Measurements from ENCODE around the gene PCDH1. TPM values are rescaled to one million over a fixed set of nuclear protein-coding genes. Genes with fewer than 3 reads are reported as not detected.

PCDH1 gene
- total RNA-seq, 1 experiment from 2014 or later = 9.9 TPM

DNA sequence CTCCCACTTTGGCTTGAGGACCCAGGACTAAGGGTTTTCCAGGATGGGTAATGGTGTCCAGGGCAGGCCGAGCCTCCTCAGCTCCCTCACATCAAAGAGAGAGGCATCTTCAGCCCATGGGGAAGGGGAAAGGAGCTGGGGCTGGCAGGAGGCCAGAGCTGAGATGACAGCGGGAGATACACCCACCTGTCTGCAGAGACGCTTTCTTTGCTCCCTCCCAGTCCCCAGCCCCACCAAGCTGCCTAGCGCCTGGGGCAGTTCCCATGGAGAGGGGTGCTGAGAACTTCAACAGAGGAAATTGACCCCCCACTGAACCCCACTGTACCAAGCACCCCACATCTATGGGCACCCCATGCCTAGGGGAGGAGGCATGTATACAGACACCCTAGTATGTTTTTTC is 10.6 kb downstream of the PCDH1 start:
- H3K9me3 Mint-ChIP-seq (ENCODE audit: unreplicated experiment) = no peaks in the 10 kb centered on the region
- H3K27ac Mint-ChIP-seq (ENCODE audit: low read depth, unreplicated experiment) = no peak overlapping the region
- DNase-seq (ENCODE audit: unreplicated experiment) = no peak
- ChIA-PET POLR2A (interaction anchor here (2.1 kb wide), 1 partner anchor 18 kb away, joined by 7 read pairs; no protein-coding TSS in a partner anchor), CTCF (interaction anchor here (0.5 to 1.1 kb wide), 3 partner anchors 11 to 176 kb away, joined by 3 to 5 read pairs (median 3); no protein-coding TSS in a partner anchor)
- H3K36me3 Mint-ChIP-seq (ENCODE audit: insufficient read depth, unreplicated experiment) = no peaks in the 10 kb centered on the region
- BruUV-seq (replicated peaks) = no TSS peak
- no peak overlapping the region for H3K4me3 Mint-ChIP-seq (ENCODE audit: unreplicated experiment)
- H3K27me3 Mint-ChIP-seq (ENCODE audit: insufficient read depth, unreplicated experiment) = no peaks in the 10 kb centered on the region
- no peak for TF ChIP-seq CTCF (IDR thresholded peaks at IDR 0.05; ENCODE audit: unreplicated experiment)
- H3K4me1 Mint-ChIP-seq (ENCODE audit: insufficient read depth, unreplicated experiment) = peaks cover 8% of the 10 kb centered on the region
- intact Hi-C loops (cut with micrococcal nuclease) = no loop called here

DNA sequence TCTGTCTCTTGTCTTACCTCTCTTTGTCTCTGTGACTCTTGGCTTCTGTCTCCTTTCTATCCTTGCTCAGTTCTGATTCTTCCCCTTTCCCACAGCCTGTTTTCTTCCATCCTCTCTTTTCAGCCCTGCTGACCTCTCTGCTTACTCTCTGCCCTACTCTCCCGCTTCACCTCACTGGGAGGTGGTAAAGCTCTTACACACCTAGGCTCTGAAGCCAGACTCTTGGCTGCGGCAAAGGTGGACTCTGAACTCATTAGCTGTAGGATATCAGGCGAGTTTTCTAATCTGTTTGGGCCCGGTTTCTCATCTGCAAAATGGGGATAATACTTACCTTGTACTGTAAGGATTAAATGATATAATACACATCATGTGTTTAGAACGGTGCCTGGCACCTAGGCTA is 11.1 kb downstream of the PCDH1 start:
- H3K27me3 Mint-ChIP-seq (ENCODE audit: insufficient read depth, unreplicated experiment) = no peaks in the 10 kb centered on the region
- no peak for TF ChIP-seq CTCF (IDR thresholded peaks at IDR 0.05; ENCODE audit: unreplicated experiment)
- H3K27ac Mint-ChIP-seq (ENCODE audit: low read depth, unreplicated experiment) = no peak overlapping the region
- peaks cover 8% of the 10 kb centered on the region for H3K4me1 Mint-ChIP-seq (ENCODE audit: insufficient read depth, unreplicated experiment)
- BruUV-seq (replicated peaks) = no TSS peak
- H3K9me3 Mint-ChIP-seq (ENCODE audit: unreplicated experiment) = no peaks in the 10 kb centered on the region
- H3K36me3 Mint-ChIP-seq (ENCODE audit: insufficient read depth, unreplicated experiment) = no peaks in the 10 kb centered on the region
- H3K4me3 Mint-ChIP-seq (ENCODE audit: unreplicated experiment) = no peak overlapping the region
- ChIA-PET CTCF (interaction anchor here (0.5 to 1.2 kb wide), 3 partner anchors 11 to 175 kb away, joined by 3 to 5 read pairs (median 3); partner anchors contain the start of gene PCDH1), POLR2A (interaction anchor here (2.1 kb wide), 1 partner anchor 17 kb away, joined by 7 read pairs; no protein-coding TSS in a partner anchor)
- intact Hi-C loops (cut with micrococcal nuclease) = no loop called here
- DNase-seq (ENCODE audit: unreplicated experiment) = no peak

GRCh38 chr5:141866096-141866495 is 12.1 kb downstream of the PCDH1 start:
- H3K27ac Mint-ChIP-seq (ENCODE audit: low read depth, unreplicated experiment) = no peak overlapping the region
- TF ChIP-seq CTCF (IDR thresholded peaks at IDR 0.05; ENCODE audit: unreplicated experiment) = no peak
- intact Hi-C loops (cut with micrococcal nuclease) = no loop called here
- H3K9me3 Mint-ChIP-seq (ENCODE audit: unreplicated experiment) = no peaks in the 10 kb centered on the region
- H3K27me3 Mint-ChIP-seq (ENCODE audit: insufficient read depth, unreplicated experiment) = no peaks in the 10 kb centered on the region
- BruUV-seq (replicated peaks) = no TSS peak
- no peak overlapping the region for H3K4me3 Mint-ChIP-seq (ENCODE audit: unreplicated experiment)
- ChIA-PET POLR2A (interaction anchor here (0.6 kb wide), 1 partner anchor 191 kb away, joined by 3 read pairs; no protein-coding TSS in a partner anchor), CTCF (interaction anchor here (1.2 kb wide), 1 partner anchor 12 kb away, joined by 5 read pairs; the partner anchor contains the start of gene PCDH1)
- DNase-seq (ENCODE audit: unreplicated experiment) = no peak
- no peaks in the 10 kb centered on the region for H3K36me3 Mint-ChIP-seq (ENCODE audit: insufficient read depth, unreplicated experiment)
- H3K4me1 Mint-ChIP-seq (ENCODE audit: insufficient read depth, unreplicated experiment) = peaks cover 8% of the 10 kb centered on the region

- Mint-ChIP-seq H3K36me3 (ENCODE audit: insufficient read depth, unreplicated experiment) (no peaks in the 10 kb centered on the region), H3K4me3 (ENCODE audit: unreplicated experiment) (no peak overlapping the region), H3K9me3 (ENCODE audit: unreplicated experiment) (no peaks in the 10 kb centered on the region), H3K4me1 (ENCODE audit: insufficient read depth, unreplicated experiment) (peaks cover under 1% of the 10 kb centered on the region), H3K27me3 (ENCODE audit: insufficient read depth, unreplicated experiment) (no peaks in the 10 kb centered on the region), H3K27ac (ENCODE audit: low read depth, unreplicated experiment) (no peak overlapping the region)
- ChIA-PET CTCF (no interaction called here), POLR2A (no interaction called here)
- BruUV-seq (replicated peaks) = no TSS peak
- no peak for DNase-seq (ENCODE audit: unreplicated experiment)
- intact Hi-C loops (cut with micrococcal nuclease) = no loop called here
- TF ChIP-seq CTCF (IDR thresholded peaks at IDR 0.05; ENCODE audit: unreplicated experiment) = no peak
These were observed 12.8 kb downstream of the PCDH1 start for GRCh38 chr5:141865406-141865805.

All from MCF 10A (cell line).